Cardiac fibroblast (primary cell): Measurements from ENCODE around the gene KCNH1.
A peak's percentile ranks its signal among the peaks of the same experiment; 100 is the strongest.

Experiments used
- DNase-seq, 2 donors: peaks; one replicate each; pipeline versions ENCODE4 v3.0.0 to v3.0.0-alpha.2; 2010; ENCODE audit warnings: low read depth in 2 of 2
- H3K4me3 ChIP-seq, 2 donors: replicated peaks in 1 of 2; 1 replicate in 1 of 2; 2 replicates in 1 of 2; pipeline ENCODE4 v1.5.1; 2011; ENCODE audit warnings: low read depth in 2 of 2, low read length in 2 of 2, mild to moderate bottlenecking in 2 of 2, moderate library complexity in 1 of 2
- TF ChIP-seq, protein P1 (sequence below): IDR thresholded peaks from one replicate; pipeline ENCODE4 v1.5.1; 2011; ENCODE audit warnings: low read depth, mild to moderate bottlenecking, low read length, inconsistent platforms

KCNH1 gene

GRCh38 chr1:211133836-211134669 is at the start of gene KCNH1:
TSS of gene KCNH1 (minus strand) at chr1:211134148. CDS start at chr1:211133945, 203 bp downstream.
- TF ChIP-seq, protein P1, sequence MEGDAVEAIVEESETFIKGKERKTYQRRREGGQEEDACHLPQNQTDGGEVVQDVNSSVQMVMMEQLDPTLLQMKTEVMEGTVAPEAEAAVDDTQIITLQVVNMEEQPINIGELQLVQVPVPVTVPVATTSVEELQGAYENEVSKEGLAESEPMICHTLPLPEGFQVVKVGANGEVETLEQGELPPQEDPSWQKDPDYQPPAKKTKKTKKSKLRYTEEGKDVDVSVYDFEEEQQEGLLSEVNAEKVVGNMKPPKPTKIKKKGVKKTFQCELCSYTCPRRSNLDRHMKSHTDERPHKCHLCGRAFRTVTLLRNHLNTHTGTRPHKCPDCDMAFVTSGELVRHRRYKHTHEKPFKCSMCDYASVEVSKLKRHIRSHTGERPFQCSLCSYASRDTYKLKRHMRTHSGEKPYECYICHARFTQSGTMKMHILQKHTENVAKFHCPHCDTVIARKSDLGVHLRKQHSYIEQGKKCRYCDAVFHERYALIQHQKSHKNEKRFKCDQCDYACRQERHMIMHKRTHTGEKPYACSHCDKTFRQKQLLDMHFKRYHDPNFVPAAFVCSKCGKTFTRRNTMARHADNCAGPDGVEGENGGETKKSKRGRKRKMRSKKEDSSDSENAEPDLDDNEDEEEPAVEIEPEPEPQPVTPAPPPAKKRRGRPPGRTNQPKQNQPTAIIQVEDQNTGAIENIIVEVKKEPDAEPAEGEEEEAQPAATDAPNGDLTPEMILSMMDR = peak; percentile 62
- peak; percentile 64 to 75 for DNase-seq
- H3K4me3 ChIP-seq = peak within 1 kb of the TSS; percentile 36 to 38

- no peak overlapping the region for H3K4me3 ChIP-seq
- DNase-seq = no peak
- TF ChIP-seq, protein P1 = no peak
Measured at GRCh38 chr1:211182746-211183145, 48.8 kb upstream of the KCNH1 start.

GRCh38 chr1:211174375-211174774 is 40.4 kb upstream of the KCNH1 start:
- H3K4me3 ChIP-seq = no peak overlapping the region
- DNase-seq = peak in 1 of 2 donors; percentile 17
- TF ChIP-seq, protein P1 = no peak

DNA sequence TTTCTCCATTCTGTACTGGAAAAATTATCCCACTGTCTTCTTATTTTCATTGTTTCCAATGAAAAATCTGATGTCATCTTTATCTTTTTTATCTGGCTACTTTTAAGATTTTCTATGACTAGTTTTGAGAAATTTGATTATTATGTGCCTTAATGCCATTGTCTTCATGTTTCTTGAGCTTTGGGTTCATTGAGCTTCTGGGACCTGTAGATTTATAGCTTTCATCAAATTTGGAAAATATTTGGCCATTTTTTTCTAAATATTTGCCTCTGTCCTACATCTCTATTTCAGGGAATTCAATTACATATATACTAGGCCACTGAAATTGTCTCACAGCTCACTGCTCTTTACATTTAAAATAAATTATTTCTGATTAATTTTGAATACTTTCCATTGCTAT is 38.7 kb upstream of the KCNH1 start:
- TF ChIP-seq, protein P1 = no peak

DNA sequence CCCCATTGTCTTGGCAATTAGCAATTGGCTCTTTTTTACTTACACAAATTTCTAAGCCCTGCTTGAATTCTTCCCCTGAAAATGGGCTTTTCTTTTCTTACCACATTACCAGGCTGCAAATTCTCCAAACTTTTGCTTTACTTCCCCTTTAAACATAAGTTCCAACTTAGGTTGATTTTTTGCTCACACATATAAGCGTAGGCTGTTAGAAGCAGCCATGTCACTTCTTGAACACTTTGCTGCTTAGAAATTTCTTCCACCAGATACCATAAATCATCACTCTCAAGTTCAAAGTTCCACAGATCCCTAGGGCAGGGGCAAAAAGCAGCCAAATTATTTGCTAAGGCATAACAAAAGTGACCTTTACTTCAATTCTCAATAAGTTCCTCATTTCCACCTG is 35.4 kb upstream of the KCNH1 start:
- H3K4me3 ChIP-seq = no peak overlapping the region
- DNase-seq = no peak
- TF ChIP-seq, protein P1 = no peak

More for the DNA sequence above, 38.7 kb upstream of the KCNH1 start:
- H3K4me3 ChIP-seq = no peak overlapping the region
- no peak for DNase-seq

DNA sequence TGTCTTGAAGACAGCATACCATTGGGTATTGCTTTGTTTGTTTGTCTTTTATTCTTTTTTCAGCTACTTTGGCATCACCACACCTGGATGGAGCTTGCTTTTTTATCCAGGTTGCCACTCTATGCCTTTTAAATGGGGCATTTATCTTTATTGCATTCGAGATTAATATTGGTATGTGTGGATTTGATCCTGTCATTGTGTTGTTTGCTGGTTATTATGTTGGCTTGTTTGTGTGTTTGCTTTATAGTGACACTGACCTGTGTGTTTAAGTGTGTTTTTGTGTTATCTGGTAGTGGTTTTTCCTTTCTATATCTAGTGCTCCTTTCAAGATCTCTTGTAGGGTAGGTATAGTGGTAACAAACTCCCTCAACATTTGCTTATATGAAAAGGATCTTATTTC is 24.9 kb upstream of the KCNH1 start:
- no peak overlapping the region for H3K4me3 ChIP-seq
- DNase-seq = no peak
- TF ChIP-seq, protein P1 = no peak
